Skeletal muscle cell (primary cell): ENCODE results near the gene TMEM190.

Source experiments
- DNase-seq: peaks from one replicate; pipeline ENCODE4 v3.0.0-alpha.2; 2010; ENCODE audit warnings: low read depth
- H3K4me3 ChIP-seq: 2 replicates; pipeline ENCODE4 v1.5.1; 2011; ENCODE audit warnings: low read depth, mild to moderate bottlenecking, control low read depth, low read length, moderate library complexity

TMEM190 gene

DNA sequence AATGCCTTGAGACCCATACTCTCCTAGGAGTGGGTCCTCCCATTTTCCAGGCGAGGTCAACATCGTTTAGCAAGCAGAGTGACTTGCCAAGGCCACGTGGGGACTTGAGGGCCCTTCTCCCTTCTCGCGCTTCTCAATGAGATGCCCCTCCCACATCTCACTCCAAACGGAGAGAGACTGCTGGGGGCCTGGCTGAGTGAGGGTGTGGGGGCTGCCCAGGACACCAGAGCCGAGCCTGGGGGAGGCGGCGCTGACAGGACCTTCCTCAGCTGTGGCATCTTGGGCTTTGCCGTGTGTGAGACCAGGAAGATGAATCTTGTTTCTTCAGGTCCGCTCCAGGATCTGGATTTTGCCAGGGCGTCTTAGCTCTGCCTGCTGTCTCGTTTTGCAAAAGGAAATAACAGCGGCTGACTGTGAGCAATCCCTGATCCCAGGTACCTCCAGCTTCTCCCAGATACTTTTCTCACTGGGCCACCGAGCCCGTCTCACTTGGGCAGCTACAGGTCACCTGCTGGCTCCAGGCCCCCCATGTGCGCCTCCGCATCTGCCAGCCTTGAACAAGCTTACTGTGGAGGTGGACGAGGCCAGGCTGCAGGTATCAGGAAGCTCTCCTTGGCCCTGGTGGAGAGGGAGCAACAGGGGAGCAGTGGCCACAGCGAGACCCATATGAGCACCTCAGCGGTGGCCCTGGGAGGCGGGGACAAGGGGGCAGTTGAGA, 28.1 kb upstream of the TMEM190 start:
- no peak overlapping the region for H3K4me3 ChIP-seq

DNA sequence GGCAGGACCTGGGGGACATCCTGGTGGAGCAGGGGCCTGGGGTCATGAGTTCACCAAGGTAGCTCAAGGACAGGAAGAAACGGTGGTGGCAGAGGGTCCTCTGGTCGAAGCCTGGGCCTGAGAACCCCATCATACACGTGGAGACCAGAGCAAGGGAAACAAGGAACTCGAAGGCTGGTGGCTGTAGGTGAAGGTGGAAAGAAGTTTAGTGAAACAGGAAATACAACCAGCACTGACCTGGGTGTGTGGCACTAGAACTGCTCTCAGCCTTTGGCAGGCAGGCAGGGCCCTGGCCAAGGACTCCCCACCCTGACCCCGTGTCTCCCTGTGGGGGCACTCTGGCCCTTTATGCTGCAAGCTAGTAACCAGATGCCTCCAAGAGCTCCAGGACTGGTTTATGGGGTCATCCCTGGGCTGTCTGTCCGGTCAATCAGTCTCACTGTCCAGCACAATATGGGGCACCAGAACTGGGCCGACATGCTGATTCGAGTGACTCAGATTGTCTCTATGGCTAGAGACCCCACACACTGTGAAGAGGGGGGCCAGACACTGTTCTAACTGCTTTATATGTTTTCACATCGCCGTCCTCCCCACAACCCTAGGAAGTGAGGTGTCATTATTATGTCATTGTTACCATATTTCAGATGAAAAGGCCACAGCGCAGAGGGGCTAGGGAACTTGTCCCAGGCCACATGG, 25.9 kb upstream of the TMEM190 start:
- no peak overlapping the region for H3K4me3 ChIP-seq
- no peak for DNase-seq

More for the DNA sequence above, 28.1 kb upstream of the TMEM190 start:
- no peak for DNase-seq

- no peak overlapping the region for H3K4me3 ChIP-seq
- no peak for DNase-seq
Observed at GRCh38 chr19:55352040-55352439, 24.6 kb upstream of the TMEM190 start.

DNA sequence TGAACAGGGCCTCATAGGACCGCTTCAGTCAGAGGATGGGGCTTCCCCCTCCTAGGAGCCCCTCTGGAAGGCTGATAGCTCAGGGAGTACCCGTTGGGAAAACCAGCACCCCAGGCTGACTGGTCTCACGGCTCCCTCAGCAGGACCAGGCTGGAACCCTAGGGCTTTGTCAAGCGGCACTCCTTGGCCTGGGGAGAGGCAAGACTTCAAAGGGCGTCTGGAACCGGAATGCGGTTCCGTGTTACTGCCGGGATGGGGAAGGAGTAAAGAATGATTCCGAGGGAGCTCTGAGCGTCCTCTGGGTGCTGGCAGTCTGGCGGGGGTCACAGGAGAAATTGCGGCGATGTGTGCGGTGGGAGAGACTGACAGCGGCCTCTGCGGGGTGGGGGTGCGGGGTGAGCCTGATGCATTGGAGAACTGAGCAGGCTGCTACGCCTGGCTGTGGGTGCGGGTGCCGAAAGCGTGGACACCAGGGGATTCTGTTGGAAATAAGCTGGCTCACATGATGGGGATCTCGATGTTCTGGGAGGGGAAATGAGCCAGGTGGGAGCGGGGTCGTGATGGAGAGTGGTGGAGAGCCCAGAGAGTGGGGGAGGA, 24.0 kb upstream of the TMEM190 start:
- no peak for DNase-seq
- H3K4me3 ChIP-seq = no peak overlapping the region

GRCh38 chr19:55353356-55353802, 23.2 kb upstream of the TMEM190 start:
- H3K4me3 ChIP-seq = peak overlapping the region; percentile 55

DNA sequence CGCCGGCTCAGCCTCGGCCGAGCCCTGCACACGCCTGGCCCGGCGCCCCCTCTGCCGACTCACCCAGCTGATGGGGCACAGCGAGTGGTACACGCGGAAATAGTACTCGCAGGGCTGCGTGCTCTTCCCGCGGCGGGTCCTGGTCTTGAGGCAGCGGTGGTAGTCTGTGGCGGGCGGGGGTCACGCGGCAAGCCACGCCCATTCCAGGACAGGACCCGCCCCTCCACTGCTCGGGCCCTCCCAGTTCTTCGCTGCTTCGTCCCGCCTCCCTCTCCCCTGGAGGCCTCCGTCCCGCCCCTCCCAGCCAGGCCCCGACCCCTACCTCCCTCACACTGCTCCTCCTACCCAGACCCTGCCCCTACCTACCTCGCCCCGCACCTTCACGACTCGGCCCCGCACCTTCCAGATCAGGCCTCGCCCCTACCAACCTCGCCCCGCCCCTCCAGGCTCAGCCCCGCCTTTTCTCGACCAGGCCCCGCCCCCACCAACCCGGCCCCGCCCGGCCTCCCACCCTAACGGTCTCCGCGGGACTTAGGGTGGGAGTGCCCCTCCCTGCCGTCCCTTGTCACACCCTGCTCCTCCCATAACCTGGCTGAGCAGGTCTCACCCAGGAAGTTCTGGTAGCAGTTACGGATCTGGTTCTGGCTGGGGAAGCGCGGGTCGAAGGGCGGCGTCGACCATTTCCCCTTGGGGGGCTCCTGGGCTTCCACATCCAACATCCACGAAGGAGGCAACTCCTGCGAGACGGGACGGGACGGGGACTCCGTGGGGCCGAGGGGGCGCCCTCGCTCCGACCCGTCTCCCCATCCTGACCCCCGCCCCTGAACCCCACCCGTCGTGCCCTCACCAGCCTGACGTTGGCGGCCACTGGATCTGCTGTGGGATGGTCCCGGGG, 22.6 kb upstream of the TMEM190 start:
- no peak for DNase-seq
- peak overlapping the region; percentile 55 for H3K4me3 ChIP-seq

More at GRCh38 chr19:55353356-55353802, 23.2 kb upstream of the TMEM190 start:
- DNase-seq = no peak

GRCh38 chr19:55354698-55355212, 21.9 kb upstream of the TMEM190 start, which contains the start of gene COX6B2:
TSS of gene COX6B2 (minus strand) at chr19:55354719. CDS start at chr19:55354521, 198 bp downstream.
- no peak for DNase-seq
- peak within 1 kb of the TSS; percentile 55 for H3K4me3 ChIP-seq

- no peak overlapping the region for H3K4me3 ChIP-seq
- no peak for DNase-seq
Observed at GRCh38 chr19:55355213-55355821, 21.3 kb upstream of the TMEM190 start.

GRCh38 chr19:55358493-55358892, 18.1 kb upstream of the TMEM190 start:
- DNase-seq = no peak
- H3K4me3 ChIP-seq = no peak overlapping the region

GRCh38 chr19:55358943-55359908, 17.4 kb upstream of the TMEM190 start:
- no peak overlapping the region for H3K4me3 ChIP-seq
- no peak for DNase-seq

DNA sequence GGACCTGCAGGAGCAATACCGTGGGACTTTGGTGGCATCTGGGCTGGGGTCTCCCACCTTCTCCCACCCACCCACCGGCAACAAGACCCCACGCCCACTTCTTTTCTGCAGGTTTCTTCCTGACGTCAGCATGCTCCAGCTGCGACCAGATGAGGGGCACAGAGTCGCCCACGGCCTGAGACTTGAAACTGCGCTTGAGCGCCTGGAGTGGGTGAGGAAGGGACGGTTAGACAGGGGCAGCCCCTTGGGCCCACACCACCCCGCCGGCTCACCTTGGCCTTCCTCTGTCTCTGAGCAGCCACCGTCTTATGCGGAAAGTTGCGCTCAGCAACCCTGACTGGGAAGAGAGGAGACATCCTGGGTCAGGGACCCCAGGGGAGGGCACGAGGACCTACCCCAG, 15.7 kb upstream of the TMEM190 start:
- H3K4me3 ChIP-seq = no peak overlapping the region
- DNase-seq = no peak

DNA sequence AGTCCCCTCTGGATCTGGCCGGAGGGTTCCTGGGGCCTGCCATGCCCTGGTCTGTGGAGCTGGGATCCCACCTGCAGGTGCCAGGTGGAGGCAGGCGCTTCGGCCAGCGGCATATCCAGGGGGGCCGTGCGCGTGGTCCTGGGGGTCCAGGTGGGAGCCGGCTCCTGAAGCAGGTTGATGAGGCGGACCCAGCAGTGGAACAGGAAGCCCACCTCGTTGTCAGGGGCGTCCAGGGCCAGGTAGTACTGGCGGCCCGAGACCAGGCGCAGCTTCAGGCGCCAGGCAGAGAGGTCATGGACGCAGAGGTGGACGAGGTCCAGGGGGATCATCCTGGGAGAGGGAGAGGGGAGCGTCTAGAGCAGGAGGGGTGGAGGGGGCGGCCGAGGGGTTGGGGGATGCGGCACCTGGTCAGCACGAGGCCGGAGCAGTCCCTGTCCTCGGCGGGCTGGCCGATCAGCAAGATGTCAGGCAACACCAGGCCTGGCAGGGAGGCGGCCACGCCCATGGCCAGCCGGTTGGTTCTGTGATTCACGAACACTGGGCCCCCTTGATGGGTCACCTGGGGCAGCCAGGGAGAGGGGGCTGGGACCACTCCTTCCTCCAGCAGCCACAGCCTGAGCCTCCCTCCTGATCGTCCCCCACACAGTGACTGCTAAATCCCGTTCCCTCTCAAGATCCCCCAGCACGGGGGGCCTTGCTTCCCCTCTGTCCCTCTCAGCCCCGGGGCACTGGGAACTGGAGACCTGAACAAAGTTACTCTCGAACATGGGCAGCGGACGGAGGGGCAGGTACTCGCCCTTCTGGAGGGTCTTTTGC, 14.2 kb upstream of the TMEM190 start:
- H3K4me3 ChIP-seq = no peak overlapping the region
- no peak for DNase-seq

- DNase-seq = no peak
Observed at GRCh38 chr19:55362990-55363716, 13.5 kb upstream of the TMEM190 start, which contains the start of gene GARIN5B. TSS of gene GARIN5B (minus strand) at chr19:55363260. CDS start at chr19:55363066, 194 bp downstream.

GRCh38 chr19:55365245-55365644, 11.4 kb upstream of the TMEM190 start:
- no peak overlapping the region for H3K4me3 ChIP-seq
- no peak for DNase-seq

More at GRCh38 chr19:55362990-55363716, 13.5 kb upstream of the TMEM190 start, which contains the start of gene GARIN5B:
- H3K4me3 ChIP-seq = no peak within 1 kb of the TSS

DNA sequence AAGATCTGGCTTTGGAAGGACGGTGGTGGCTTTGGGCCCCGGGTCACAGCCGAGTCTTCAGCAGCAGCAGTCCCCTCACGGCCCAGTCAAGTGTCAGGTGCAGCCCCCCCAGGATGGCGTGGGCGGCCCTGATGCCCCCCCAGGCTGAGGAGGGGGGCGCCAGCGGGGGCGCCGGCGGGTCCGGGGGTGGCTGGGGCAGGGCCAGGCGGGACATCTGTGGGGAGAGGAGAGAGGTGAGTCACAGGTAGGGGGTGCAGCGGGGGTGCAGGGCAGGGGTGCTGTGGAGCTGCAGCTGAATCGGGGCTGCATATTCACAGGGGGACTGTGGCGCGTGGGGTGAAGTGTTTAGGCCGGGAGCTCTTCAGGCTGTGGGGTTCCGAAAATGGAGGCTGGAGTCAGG, 10.7 kb upstream of the TMEM190 start:
- DNase-seq = no peak
- no peak overlapping the region for H3K4me3 ChIP-seq

DNA sequence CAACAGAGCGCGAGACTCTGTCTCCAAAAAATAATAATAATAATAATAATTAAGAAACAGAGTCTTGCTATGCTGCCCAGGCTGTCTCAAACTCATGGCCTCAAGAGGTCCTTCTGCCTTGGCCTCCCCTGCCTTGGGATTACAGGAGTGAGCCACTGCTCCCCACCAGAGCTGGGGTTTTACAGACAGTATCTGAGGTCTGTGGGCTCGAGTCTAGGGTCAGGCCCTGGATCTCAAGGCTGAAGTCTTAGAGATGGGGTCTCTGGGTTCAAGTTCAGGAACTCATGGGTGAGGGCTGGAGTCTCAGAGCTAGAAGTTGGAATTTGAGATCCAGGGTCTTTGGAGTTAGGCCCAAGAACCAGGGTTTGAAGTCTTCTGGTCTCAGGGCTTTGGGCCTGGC, 9.8 kb upstream of the TMEM190 start:
- H3K4me3 ChIP-seq = no peak overlapping the region
- no peak for DNase-seq
